IMR-90 (cell line): ENCODE results near the gene ENHO.

Experiments
- CEBPB ChIP-seq: IDR thresholded peaks from 2 replicates; pipeline ENCODE4 v1.6.1; 2012; ENCODE audit warnings: low read depth, low read length, improper control_type of control experiment
- CTCF ChIP-seq: conservative IDR thresholded peaks from 2 replicates; pipeline ENCODE4 v1.5.1; 2012; ENCODE audit warnings: mild to moderate bottlenecking, low read depth, low read length, improper control_type of control experiment

- TF ChIP-seq CEBPB: no peak
- no peak for TF ChIP-seq CTCF
Observed at GRCh38 chr9:34556949-34557348, 34.2 kb upstream of the ENHO start.
